ENCODE data around the gene PRDX2.

Gene PRDX2

DNA sequence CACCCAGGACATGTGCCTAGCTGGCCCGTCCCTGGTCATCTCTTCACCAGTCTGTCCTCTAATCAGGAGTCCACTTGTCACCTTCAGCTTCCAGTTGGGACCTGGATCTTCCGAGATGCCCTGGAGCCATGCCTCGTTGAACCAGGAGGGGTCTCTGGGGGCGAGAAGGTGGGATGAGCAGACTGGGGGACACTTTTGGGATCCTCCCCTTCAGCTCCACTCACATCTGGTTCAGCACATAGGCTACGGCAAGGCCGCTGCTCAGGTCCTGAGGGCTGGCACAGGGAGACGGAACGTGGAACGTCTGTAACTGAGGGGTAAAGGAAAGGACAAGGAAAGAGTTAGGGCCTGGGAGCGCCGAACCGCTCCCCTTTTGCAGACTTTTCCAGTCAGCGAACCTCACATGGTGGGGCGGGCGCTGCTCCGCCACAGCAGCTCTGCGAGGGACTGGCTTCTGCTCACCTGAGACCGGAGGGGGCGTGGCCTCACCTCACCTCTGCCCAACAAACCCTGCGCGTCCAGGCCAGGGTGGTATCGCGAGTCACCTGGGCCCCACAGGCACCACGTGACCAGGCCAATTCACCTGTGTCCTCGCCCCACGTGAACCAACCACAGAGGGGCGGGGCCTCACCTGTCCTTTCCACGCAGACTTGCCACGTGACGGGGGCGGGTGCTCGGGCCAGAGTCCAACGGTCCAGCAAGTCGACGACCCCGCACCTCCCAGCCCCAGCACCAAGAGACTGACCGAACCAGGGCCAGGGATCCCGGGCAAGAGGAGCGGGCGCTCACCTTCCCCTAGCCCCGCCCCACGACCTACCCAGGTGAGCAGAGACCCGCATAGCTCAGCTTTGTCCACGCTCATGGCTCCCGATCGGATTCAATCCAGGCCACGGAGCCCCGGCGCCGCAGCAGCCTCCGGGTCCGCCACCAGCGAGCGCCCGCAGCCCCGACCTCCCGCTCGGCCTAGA is 26.7 kb downstream of the PRDX2 start, which contains the start of gene HOOK2:
TSS of gene HOOK2 (minus strand) at position 965 of the 968 bp plus-strand sequence. CDS start at position 862, 103 bp downstream.
- peak within 1 kb of the TSS; percentile 70 to 83 for H3K27ac ChIP-seq
- peak within 1 kb of the TSS; percentile 82 for H3K4me3 ChIP-seq
- TF ChIP-seq, protein P1, sequence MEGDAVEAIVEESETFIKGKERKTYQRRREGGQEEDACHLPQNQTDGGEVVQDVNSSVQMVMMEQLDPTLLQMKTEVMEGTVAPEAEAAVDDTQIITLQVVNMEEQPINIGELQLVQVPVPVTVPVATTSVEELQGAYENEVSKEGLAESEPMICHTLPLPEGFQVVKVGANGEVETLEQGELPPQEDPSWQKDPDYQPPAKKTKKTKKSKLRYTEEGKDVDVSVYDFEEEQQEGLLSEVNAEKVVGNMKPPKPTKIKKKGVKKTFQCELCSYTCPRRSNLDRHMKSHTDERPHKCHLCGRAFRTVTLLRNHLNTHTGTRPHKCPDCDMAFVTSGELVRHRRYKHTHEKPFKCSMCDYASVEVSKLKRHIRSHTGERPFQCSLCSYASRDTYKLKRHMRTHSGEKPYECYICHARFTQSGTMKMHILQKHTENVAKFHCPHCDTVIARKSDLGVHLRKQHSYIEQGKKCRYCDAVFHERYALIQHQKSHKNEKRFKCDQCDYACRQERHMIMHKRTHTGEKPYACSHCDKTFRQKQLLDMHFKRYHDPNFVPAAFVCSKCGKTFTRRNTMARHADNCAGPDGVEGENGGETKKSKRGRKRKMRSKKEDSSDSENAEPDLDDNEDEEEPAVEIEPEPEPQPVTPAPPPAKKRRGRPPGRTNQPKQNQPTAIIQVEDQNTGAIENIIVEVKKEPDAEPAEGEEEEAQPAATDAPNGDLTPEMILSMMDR (IDR thresholded peaks at IDR 0.05) = no peak
- peak; percentile 83 for DNase-seq (ENCODE audit: low spot score)

- DNase-seq (ENCODE audit: low spot score) = no peak
- Histone ChIP-seq H3K27ac (peak overlapping the region in 1 of 2 donors; percentile 28), H3K4me3 (no peak overlapping the region)
- TF ChIP-seq, protein P1 (IDR thresholded peaks at IDR 0.05) = no peak
Measured at GRCh38 chr19:12773571-12773970, 28.0 kb downstream of the PRDX2 start.

GRCh38 chr19:12772323-12772722 is 29.3 kb downstream of the PRDX2 start:
- DNase-seq (ENCODE audit: low spot score) = no peak
- Histone ChIP-seq H3K4me3 (no peak overlapping the region), H3K27ac (no peak overlapping the region)
- TF ChIP-seq, protein P1 (IDR thresholded peaks at IDR 0.05) = no peak

- TF ChIP-seq, protein P1 (IDR thresholded peaks at IDR 0.05) = no peak
- H3K27ac ChIP-seq = no peak overlapping the region
- no peak overlapping the region for H3K4me3 ChIP-seq
- DNase-seq (ENCODE audit: low spot score) = no peak
Measured at GRCh38 chr19:12770922-12771321, 30.7 kb downstream of the PRDX2 start.

GRCh38 chr19:12769689-12770088 is 31.9 kb downstream of the PRDX2 start:
- TF ChIP-seq, protein P1 (IDR thresholded peaks at IDR 0.05) = no peak
- DNase-seq (ENCODE audit: low spot score) = no peak
- Histone ChIP-seq H3K27ac (no peak overlapping the region), H3K4me3 (no peak overlapping the region)

- H3K27ac ChIP-seq = no peak overlapping the region
- no peak for DNase-seq (ENCODE audit: low spot score)
- TF ChIP-seq, protein P1 (IDR thresholded peaks at IDR 0.05) = no peak
- H3K4me3 ChIP-seq = no peak overlapping the region
Measured at GRCh38 chr19:12767666-12768065, 33.9 kb downstream of the PRDX2 start.

- TF ChIP-seq, protein P1 (IDR thresholded peaks at IDR 0.05) = no peak
- Histone ChIP-seq H3K4me3 (no peak overlapping the region), H3K27ac (no peak overlapping the region)
- no peak for DNase-seq (ENCODE audit: low spot score)
Measured at GRCh38 chr19:12767150-12767549, 34.5 kb downstream of the PRDX2 start.
